Bronchial epithelial cell (primary cell): ENCODE measurements around the gene VSIG10. TPM values are rescaled to one million over a fixed set of nuclear protein-coding genes. Genes with fewer than 3 reads are reported as not detected.
A peak's percentile ranks its signal among the peaks of the same experiment; 100 is the strongest.

Experiments used
- DNase-seq: peaks from one replicate; pipeline ENCODE4 v3.0.0-alpha.2; 2010; ENCODE audit warnings: low read depth
- FAIRE-seq: peaks from 2 replicates; lab custom pipeline; 2011; peaks lifted over from hg19 to GRCh38; lab: Jason Lieb, UNC
- H3K27me3 ChIP-seq: 2 replicates; pipeline ENCODE4 v1.5.1; 2011; ENCODE audit warnings: low read length; ENCODE audit not compliant: control insufficient read depth, insufficient read depth
- H3K36me3 ChIP-seq: 2 replicates; pipeline ENCODE4 v1.5.1; 2011; ENCODE audit warnings: low read length; ENCODE audit not compliant: control insufficient read depth, insufficient read depth
- H3K4me3 ChIP-seq: 2 replicates; pipeline ENCODE4 v1.5.1; 2011; ENCODE audit warnings: mild to moderate bottlenecking, low read depth, low read length, control low read depth
- CTCF ChIP-seq: IDR thresholded peaks from 2 replicates; pipeline ENCODE4 v1.5.1; 2011; ENCODE audit warnings: mild to moderate bottlenecking, moderate library complexity, low read length, control low read depth, inconsistent platforms; ENCODE audit not compliant: insufficient read depth, severe bottlenecking
- total RNA-seq: library from RNA; depleted of rRNA; stranded (reverse); fragments of >200 nt; gene quantifications from 2 replicates; pipeline ENCODE4 v1.2.1, GENCODE V29; 2014

VSIG10 gene
- total RNA-seq, 1 donor from 2014 or later: 20.0 TPM

DNA sequence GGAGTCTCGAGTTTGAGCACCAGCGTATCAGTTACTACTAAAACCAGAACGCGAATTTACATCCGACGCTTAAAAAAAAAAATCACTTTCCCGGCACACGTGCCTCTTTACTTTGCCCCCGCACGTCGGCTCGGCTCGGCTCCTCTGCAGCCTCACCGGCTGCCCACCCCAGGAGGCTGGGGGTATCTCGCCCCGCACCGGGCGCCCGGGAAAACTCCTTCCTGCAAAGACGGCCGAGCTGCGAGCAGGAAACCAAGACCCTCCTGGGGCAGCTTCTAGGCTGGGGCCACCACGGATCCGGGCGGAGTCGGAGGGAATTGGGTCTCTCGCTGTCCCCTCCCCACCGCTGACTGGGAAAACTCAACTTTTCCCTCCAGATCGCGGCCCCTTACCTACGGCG is 610 bp downstream of the VSIG10 start:
- Histone ChIP-seq H3K36me3 (no peaks in the 10 kb centered on the region), H3K4me3 (peak overlapping the region; percentile 64), H3K27me3 (no peaks in the 10 kb centered on the region)
- DNase-seq: no peak
- no peak for TF ChIP-seq CTCF
- FAIRE-seq: no peak

DNA sequence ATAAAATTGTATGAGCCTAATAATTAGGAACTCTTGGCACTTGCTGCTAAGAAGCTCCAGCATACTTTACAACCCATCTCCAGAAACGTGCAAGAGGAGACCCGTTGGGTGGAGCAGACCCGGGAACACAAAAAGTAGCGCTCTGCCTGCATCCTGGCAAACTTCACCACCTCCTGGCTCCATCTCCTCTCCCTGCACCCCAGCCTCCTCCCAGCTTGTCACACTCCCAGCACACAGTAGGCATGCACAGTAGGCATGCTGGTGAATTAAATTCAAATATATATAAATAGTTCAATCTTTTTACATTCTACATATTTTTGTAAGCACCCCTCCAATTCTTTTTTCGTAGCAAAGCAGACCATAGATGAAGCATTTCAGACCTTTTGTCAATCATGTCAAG is 1.2 kb downstream of the VSIG10 start:
- peak overlapping the region; percentile 64 for H3K4me3 ChIP-seq
- no peak for TF ChIP-seq CTCF
- FAIRE-seq: no peak
- H3K27me3 ChIP-seq: no peaks in the 10 kb centered on the region
- no peak for DNase-seq
- no peaks in the 10 kb centered on the region for H3K36me3 ChIP-seq

DNA sequence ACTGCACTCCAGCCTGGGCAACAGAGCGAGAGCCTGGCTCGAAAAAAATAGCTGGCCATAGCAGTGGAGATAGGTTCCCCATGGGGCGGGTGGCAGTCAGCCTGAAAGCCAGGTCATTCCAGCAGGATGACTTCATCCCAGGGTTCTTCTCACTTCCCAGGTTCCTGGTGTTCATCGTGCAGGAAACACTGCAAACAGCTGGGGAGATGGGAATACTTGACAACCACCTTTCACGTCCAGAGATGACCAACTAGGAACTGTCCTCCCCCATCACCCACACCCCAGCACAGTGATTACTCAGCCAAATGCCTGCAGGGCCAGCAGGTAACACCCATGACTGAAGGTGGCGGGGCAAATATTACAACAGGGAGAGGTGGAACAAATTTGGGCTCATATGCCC is 1.7 kb downstream of the VSIG10 start:
- no peaks in the 10 kb centered on the region for H3K36me3 ChIP-seq
- H3K4me3 ChIP-seq: no peak overlapping the region
- FAIRE-seq: no peak
- TF ChIP-seq CTCF: no peak
- DNase-seq: peak; percentile 89
- no peaks in the 10 kb centered on the region for H3K27me3 ChIP-seq

DNA sequence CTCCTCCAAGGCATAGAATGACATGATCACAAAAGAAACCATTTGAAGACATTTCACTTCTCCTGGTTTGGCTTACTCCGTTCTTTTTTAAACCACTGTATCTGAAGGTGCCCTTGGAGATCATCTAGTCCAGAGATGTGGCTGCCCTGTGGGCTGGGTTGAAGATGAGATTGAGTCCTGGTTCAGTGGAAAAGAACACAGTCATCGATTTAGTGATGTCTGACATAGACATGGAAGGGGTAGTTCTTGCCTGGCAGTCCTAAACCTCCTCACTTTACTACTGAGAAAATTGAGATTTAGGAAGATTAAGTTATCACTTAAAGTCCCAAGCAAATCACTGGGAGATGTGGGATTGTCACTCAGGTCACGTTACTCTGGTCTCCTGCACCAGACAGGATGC is 2.8 kb downstream of the VSIG10 start:
- Histone ChIP-seq H3K4me3 (no peak overlapping the region), H3K36me3 (no peaks in the 10 kb centered on the region), H3K27me3 (no peaks in the 10 kb centered on the region)
- TF ChIP-seq CTCF: no peak
- DNase-seq (no peak), FAIRE-seq (no peak)

GRCh38 chr12:118098911-118099671 is 4.7 kb downstream of the VSIG10 start:
- DNase-seq: peak; percentile 39
- FAIRE-seq: no peak
- Histone ChIP-seq H3K4me3 (no peak overlapping the region), H3K27me3 (no peaks in the 10 kb centered on the region), H3K36me3 (no peaks in the 10 kb centered on the region)
- TF ChIP-seq CTCF: no peak

DNA sequence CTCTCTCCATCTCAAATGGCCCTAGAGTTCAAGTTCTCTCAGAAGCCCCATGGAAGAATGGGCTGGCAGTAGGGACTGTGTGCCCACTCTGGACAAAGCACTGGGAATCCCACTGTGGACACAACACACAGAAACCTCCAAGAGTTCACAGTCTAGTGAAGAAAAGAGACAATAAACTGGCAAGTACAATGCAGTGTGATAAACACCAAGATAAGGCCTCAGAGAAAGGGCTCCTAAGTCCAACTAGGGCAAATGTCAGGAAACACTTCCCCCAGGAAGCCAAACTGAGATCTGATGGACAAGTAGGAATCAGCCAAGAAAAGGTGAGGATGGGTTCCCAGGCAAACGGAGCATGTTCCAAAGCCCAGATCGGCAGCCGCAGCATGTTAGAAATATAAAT is 5.4 kb downstream of the VSIG10 start:
- FAIRE-seq: no peak
- Histone ChIP-seq H3K36me3 (no peaks in the 10 kb centered on the region), H3K27me3 (no peaks in the 10 kb centered on the region), H3K4me3 (no peak overlapping the region)
- no peak for TF ChIP-seq CTCF
- DNase-seq: no peak
